DOHH2 (cell line): Measurements from ENCODE around the gene ADGRB3.

Experiments used
- H3F3A ChIP-seq: fragments of 200-600 bp; sonication (generic), shearing (Covaris generic); 2 replicates; pipeline ENCODE4 v1.6.0; 2016; ENCODE audit warnings: antibody characterized with exemption, mild to moderate bottlenecking; ENCODE audit not compliant: control insufficient read depth, insufficient read depth
- H3K27ac ChIP-seq: fragments of 200-600 bp; sonication (generic); 2 replicates; pipeline ENCODE4 v1.5.1; 2014; ENCODE audit warnings: low read depth, mild to moderate bottlenecking, low read length, moderate library complexity
- H3K27me3 ChIP-seq: fragments of 200-600 bp; sonication (generic); 2 replicates; pipeline ENCODE4 v1.6.1; 2014; ENCODE audit warnings: mild to moderate bottlenecking, low read length, mixed read lengths; ENCODE audit not compliant: control insufficient read depth
- H3K36me3 ChIP-seq: fragments of 200-600 bp; sonication (generic); 2 replicates; pipeline ENCODE4 v1.6.1; 2014; ENCODE audit warnings: mild to moderate bottlenecking, low read length, moderate library complexity, mixed read lengths; ENCODE audit not compliant: control insufficient read depth
- H3K4me1 ChIP-seq: fragments of 200-600 bp; sonication (generic); 2 replicates; pipeline ENCODE4 v1.6.1; 2014; ENCODE audit warnings: mild to moderate bottlenecking, low read length, mixed read lengths; ENCODE audit not compliant: control insufficient read depth
- H3K4me2 ChIP-seq: fragments of 200-600 bp; sonication (generic); 2 replicates; pipeline ENCODE4 v1.6.0; 2014; ENCODE audit warnings: mild to moderate bottlenecking, low read length, moderate library complexity
- H3K4me3 ChIP-seq: fragments of 200-600 bp; sonication (generic); 2 replicates; pipeline ENCODE4 v1.5.1; 2014; ENCODE audit warnings: mild to moderate bottlenecking, low read length, mixed read lengths
- H3K79me2 ChIP-seq: fragments of 200-600 bp; sonication (generic); 2 replicates; pipeline ENCODE4 v1.6.1; 2014; ENCODE audit warnings: mild to moderate bottlenecking, low read length, mixed read lengths; ENCODE audit not compliant: control insufficient read depth
- H3K9me2 ChIP-seq: fragments of 200-600 bp; sonication (generic); replicated peaks from 2 replicates; pipeline ENCODE4 v1.6.1; 2014; ENCODE audit warnings: mild to moderate bottlenecking, low read length, mixed read lengths; ENCODE audit not compliant: control insufficient read depth
- H3K9me3 ChIP-seq: fragments of 200-600 bp; sonication (generic); 2 replicates; pipeline ENCODE4 v1.6.1; 2014; ENCODE audit warnings: antibody characterized with exemption, low read length, mixed read lengths; ENCODE audit not compliant: control insufficient read depth, insufficient read depth
- H4K20me1 ChIP-seq: fragments of 200-600 bp; sonication (generic); 2 replicates; pipeline ENCODE4 v1.6.0; 2014; ENCODE audit warnings: low read depth, mild to moderate bottlenecking, antibody characterized with exemption, low read length, moderate library complexity; ENCODE audit not compliant: control insufficient read depth, insufficient read depth
- CTCF ChIP-seq: fragments of 200-600 bp; sonication (generic); IDR thresholded peaks from one replicate; pipeline ENCODE4 v1.5.1; 2014; ENCODE audit warnings: antibody characterized with exemption, mild to moderate bottlenecking, low read depth, low read length; ENCODE audit not compliant: poor library complexity, severe bottlenecking
- EZH2phosphoT487 ChIP-seq: fragments of 200-600 bp; sonication (generic); IDR thresholded peaks from 2 replicates; pipeline ENCODE4 v1.6.1; 2017; ENCODE audit warnings: borderline replicate concordance, mild to moderate bottlenecking, antibody characterized with exemption, low read length, moderate library complexity, mixed read lengths

ADGRB3 gene

GRCh38 chr6:69090132-69090531 lies 455.1 kb downstream of the ADGRB3 start:
- Histone ChIP-seq H3K4me1 (no peaks in the 10 kb centered on the region), H3K79me2 (no peaks in the 10 kb centered on the region), H3K9me3 (no peaks in the 10 kb centered on the region), H3K27ac (no peak overlapping the region), H3K4me2 (no peak overlapping the region), H4K20me1 (no peaks in the 10 kb centered on the region), H3K9me2 (no peaks in the 10 kb centered on the region), H3K36me3 (no peaks in the 10 kb centered on the region), H3K4me3 (no peak overlapping the region), H3K27me3 (no peaks in the 10 kb centered on the region), H3F3A (no peaks in the 10 kb centered on the region)
- TF ChIP-seq EZH2phosphoT487 (no peak), CTCF (no peak)

GRCh38 chr6:69096681-69097080 lies 461.6 kb downstream of the ADGRB3 start:
- H3K4me2 ChIP-seq, result no peak overlapping the region
- no peaks in the 10 kb centered on the region for H3K27me3 ChIP-seq
- no peaks in the 10 kb centered on the region for H3F3A ChIP-seq
- no peaks in the 10 kb centered on the region for H3K36me3 ChIP-seq
- no peaks in the 10 kb centered on the region for H3K9me2 ChIP-seq
- H3K4me3 ChIP-seq, result no peak overlapping the region
- no peaks in the 10 kb centered on the region for H3K9me3 ChIP-seq
- no peaks in the 10 kb centered on the region for H3K79me2 ChIP-seq
- no peaks in the 10 kb centered on the region for H3K4me1 ChIP-seq
- no peak overlapping the region for H3K27ac ChIP-seq
- H4K20me1 ChIP-seq, result no peaks in the 10 kb centered on the region
- TF ChIP-seq CTCF, result no peak
- no peak for TF ChIP-seq EZH2phosphoT487

- Histone ChIP-seq H3K9me3 (no peaks in the 10 kb centered on the region), H3K4me3 (no peak overlapping the region), H3K27me3 (no peaks in the 10 kb centered on the region), H4K20me1 (no peaks in the 10 kb centered on the region), H3K27ac (no peak overlapping the region), H3K9me2 (no peaks in the 10 kb centered on the region), H3K36me3 (no peaks in the 10 kb centered on the region), H3F3A (no peaks in the 10 kb centered on the region), H3K4me2 (no peak overlapping the region), H3K79me2 (no peaks in the 10 kb centered on the region), H3K4me1 (no peaks in the 10 kb centered on the region)
- TF ChIP-seq EZH2phosphoT487 (no peak), CTCF (no peak)
Observed at GRCh38 chr6:69097948-69098347, 462.9 kb downstream of the ADGRB3 start.

- Histone ChIP-seq H3K79me2 (no peaks in the 10 kb centered on the region), H3K4me1 (no peaks in the 10 kb centered on the region), H3K9me2 (no peaks in the 10 kb centered on the region), H3K9me3 (no peaks in the 10 kb centered on the region), H3K4me2 (no peak overlapping the region), H3F3A (no peaks in the 10 kb centered on the region), H4K20me1 (no peaks in the 10 kb centered on the region), H3K4me3 (no peak overlapping the region), H3K27ac (no peak overlapping the region), H3K27me3 (no peaks in the 10 kb centered on the region), H3K36me3 (no peaks in the 10 kb centered on the region)
- TF ChIP-seq EZH2phosphoT487, result no peak
- no peak for TF ChIP-seq CTCF
Observed at GRCh38 chr6:69098910-69099309, 463.8 kb downstream of the ADGRB3 start.
